Ramos (cell line): ENCODE results near the gene TSPOAP1.

Experiments used
- in situ Hi-C: fragments of 300-500 bp; cut with MboI; formaldehyde crosslinking; loops from one replicate; pipeline ENCODE4 v1.14.3; 2022; ENCODE audit warnings: low sequenced_read_pairs; ENCODE audit not compliant: unreplicated experiment

Gene TSPOAP1

GRCh38 chr17:58362368-58363014 is 33.9 kb upstream of the TSPOAP1 start:
- in situ Hi-C loops: no loop called here

- in situ Hi-C loops: no loop called here
Observed at GRCh38 chr17:58360296-58361063, 31.9 kb upstream of the TSPOAP1 start.

GRCh38 chr17:58358408-58359172 is 30.0 kb upstream of the TSPOAP1 start:
- in situ Hi-C loops: no loop called here

GRCh38 chr17:58357312-58358297 is 29.0 kb upstream of the TSPOAP1 start:
- in situ Hi-C loops: no loop called here

DNA sequence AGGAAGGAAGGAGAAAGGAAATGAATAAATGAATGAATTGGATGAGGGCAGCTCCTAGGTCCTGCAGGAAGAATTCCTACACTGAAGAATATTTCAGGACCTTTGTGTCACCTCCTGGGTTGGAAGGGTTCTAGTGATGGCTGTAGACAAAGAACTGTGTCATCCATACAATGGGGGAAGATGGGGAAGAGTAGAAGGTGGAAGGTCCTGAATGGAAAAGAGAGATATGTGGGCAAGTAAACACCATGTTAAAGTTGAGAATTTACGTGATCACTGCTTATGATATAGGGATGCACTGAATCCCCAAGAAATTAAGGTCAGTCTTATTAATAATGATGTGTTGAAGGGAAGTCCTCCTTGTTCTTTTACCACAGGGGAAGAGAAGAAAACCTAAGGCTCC is 27.6 kb upstream of the TSPOAP1 start:
- in situ Hi-C loops: no loop called here

DNA sequence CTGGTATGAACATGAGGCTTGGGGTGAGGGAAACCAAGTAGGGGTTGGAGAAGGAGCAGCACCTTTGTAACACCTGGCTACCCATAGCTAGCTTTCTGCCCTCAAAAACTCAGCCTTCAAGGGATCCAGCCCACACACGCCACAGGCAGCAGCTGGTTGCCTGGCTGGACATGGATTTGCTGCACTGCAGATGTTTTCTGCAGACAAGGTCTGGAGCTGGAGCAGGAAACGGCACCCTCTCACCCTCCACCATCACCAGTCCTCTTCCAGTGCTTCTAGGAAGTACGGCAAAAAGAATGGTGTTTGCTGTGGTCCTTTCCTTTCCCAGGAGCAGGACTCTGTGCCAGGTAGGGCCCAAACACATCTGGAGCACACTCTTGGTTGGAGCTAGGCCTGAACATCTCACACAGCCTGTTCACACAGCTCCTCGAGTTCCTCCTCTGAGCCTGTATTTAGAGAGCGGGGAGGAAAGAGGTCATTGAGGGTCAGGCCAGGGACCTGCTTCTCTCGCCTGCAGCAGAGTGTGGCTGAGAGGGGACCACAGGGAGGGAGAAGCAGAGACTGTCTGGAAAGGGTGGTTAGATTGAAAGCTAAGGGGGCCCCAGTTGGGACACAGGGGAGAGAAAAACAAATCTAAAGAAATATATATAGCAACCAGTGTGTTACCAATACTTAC is 26.1 kb upstream of the TSPOAP1 start:
- in situ Hi-C loops: no loop called here

- in situ Hi-C loops: no loop called here
Observed at GRCh38 chr17:58353389-58353825, 24.8 kb upstream of the TSPOAP1 start.

DNA sequence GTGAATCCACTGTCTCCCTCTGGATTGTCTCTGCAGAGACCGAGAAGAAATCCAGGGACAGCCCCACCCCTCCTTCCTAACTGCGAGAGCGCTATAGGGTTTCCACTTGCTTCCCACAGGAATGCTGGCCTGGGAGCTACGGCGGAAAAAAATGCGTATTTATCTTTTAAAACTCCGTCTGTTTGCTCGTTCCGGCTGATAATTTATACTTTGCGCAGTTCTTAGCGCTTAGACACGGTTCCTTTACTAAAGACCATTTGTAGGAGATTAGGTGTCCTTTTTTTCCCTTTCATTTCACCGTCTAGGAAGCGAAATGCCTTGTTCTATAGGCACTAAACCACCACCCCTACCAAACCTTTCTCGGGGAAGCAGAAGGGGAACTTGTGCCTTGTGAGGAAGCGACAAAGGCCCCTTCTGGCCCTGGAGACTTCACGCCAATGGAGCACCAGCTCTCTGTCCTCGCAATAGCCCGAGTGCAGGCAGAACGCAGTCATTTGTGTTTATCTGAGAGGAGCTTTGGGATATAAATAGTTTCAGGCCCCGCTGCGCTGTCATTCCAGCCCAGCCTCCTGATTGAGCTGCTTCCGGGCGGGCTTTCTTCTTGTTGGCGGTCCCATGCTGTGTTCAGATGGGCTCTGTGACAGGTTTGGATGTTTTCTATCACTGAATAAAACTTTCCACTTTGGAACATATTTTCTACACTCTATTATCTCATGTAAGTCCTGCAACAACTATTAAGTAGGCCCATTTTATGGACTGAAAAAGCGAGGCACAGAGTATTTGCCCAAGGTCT is 24.2 kb upstream of the TSPOAP1 start:
- in situ Hi-C loops: no loop called here

- in situ Hi-C loops: no loop called here
Observed at GRCh38 chr17:58351831-58352595, 23.4 kb upstream of the TSPOAP1 start, which contains the start of gene SUPT4H1. TSS of gene SUPT4H1 (minus strand) at chr17:58352201. CDS start at chr17:58352135, 66 bp downstream.

DNA sequence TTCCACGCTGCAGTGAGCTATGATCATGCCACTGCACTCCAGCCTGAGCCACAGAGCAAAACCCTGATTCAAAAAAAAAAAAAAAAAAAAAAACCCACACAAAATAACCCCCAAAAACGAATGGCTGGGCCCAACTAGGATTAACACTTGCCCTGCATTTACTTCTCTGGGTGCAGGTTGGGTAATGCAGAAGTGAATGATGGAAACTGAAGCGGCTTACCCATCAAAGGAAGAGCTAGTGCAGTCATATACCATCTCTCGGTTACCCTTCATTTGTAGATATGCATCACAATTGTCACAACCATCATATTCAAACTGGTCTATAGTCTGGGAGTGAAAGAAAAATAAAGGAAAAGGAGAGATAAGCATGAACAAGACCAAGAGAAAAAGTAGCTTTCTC is 22.6 kb upstream of the TSPOAP1 start:
- in situ Hi-C loops: no loop called here

DNA sequence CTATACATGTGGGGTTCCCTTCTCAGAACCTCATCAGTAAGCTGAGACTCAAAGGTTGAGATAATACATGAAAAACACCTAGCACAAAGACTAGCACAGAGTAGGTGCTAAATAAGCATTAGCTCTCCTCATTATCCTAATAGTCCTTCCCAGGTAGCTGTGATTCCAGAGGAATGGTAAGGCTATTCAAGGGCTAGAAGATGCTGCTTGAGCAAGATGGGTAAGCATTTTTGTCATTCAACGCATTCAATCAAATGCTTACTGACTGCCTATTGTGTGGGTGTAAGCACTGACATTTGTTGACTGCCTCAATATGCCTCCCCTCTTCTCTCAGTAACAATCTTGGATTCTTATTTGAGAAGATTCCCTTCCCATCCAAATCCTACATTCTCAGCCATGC is 19.4 kb upstream of the TSPOAP1 start:
- in situ Hi-C loops: no loop called here

DNA sequence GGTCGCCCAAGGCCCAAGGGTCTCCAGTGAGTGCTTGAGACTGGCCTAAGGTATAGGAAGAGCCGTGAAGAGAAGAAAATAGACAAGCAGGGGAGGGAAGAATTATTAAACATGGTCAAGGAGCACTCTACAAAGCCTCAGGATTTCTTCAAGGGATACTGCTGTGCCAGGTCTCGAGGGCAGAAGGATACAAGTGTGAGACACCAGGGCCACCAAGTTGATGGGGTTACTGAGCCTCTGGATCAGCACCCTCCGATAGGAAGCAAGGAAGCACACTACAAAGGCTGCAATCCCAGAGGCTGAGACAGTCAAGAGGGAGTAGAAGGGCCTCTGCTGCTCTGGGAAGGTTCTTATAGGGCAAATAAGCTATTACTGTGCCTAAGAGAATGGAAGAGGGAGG is 16.9 kb upstream of the TSPOAP1 start:
- in situ Hi-C loops: no loop called here

GRCh38 chr17:58344791-58345157 is 16.2 kb upstream of the TSPOAP1 start:
- in situ Hi-C loops: no loop called here

DNA sequence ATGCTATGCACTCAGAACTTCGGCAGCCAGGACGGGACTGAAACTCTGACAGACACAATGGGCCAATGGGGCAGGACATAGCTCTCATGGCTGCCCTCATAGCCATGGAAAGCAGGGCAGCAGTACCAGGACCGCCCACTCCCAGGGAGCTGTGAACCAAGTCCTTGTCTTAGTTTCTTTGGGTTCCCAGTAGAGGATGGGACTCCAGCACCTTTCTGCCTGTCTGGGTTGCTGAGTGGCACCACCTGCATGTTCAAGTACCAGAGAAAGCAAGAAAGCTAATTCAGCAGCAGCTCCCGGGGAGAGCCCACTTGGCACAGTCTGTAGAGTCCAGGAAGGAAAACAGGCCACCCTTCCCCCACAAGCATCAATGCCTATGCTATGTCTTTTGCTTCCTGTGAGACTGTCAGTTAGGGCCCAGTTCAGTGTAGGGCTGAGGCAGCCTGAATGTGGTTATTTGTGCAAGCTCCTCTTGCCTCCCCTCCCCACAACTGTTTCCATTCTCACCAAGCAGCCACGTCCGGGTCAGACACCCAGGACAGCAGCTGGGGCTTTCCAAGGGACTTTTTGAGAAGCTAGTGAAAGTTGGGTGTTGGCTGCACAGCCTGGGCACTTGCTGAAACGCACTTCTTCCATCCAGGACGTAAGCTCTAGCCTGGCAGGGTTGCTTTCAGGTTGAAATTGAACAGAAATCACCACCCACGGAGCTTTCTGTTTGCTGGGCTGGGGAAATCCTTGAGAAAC is 15.6 kb upstream of the TSPOAP1 start:
- in situ Hi-C loops: no loop called here

DNA sequence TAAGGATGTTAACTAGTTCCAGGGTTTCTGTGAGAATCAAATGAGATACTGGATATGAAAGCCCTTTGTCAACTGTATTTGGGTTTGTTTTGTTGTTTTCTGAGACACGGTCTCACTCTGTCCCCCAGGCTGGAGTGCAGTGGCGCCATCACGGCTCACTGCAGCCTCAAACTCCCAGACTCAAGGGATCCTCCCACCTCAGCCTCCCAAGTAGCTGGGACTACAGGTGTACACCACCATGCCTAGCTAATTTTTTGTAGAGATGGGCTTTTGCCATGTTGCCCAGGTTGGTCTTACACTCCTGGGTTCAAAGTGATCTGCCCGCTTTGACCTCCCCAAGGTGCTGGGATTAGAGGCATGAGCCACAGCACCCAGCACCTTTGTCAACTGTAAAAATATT is 14.5 kb upstream of the TSPOAP1 start:
- in situ Hi-C loops: no loop called here

- in situ Hi-C loops: no loop called here
Observed at GRCh38 chr17:58341861-58342475, 13.4 kb upstream of the TSPOAP1 start.
